ENCODE data around the gene HSPBAP1.
A peak's percentile ranks its signal among the peaks of the same experiment; 100 is the strongest.

HSPBAP1 gene

GRCh38 chr3:122694966-122695365 lies 98.7 kb downstream of the HSPBAP1 start:
- in situ Hi-C loops (cut with MboI; ENCODE audit: low pct_unique_long_range_greater_than_20kb, low sequenced_read_pairs, unreplicated experiment): no loop called here
- peak; percentile 22 for DNase-seq (ENCODE audit: low spot score)
- no peak for TF ChIP-seq CTCF (IDR thresholded peaks at IDR 0.05; ENCODE audit: extremely low read depth, insufficient read depth, missing control alignments)

GRCh38 chr3:122692674-122693073 lies 101.0 kb downstream of the HSPBAP1 start:
- in situ Hi-C loops (cut with MboI; ENCODE audit: low pct_unique_long_range_greater_than_20kb, low sequenced_read_pairs, unreplicated experiment): no loop called here
- DNase-seq (ENCODE audit: low spot score): no peak
- no peak for TF ChIP-seq CTCF (IDR thresholded peaks at IDR 0.05; ENCODE audit: extremely low read depth, insufficient read depth, missing control alignments)

GRCh38 chr3:122691195-122691594 lies 102.4 kb downstream of the HSPBAP1 start:
- in situ Hi-C loops (cut with MboI; ENCODE audit: low pct_unique_long_range_greater_than_20kb, low sequenced_read_pairs, unreplicated experiment): no loop called here
- DNase-seq (ENCODE audit: low spot score): peak; percentile 21
- no peak for TF ChIP-seq CTCF (IDR thresholded peaks at IDR 0.05; ENCODE audit: extremely low read depth, insufficient read depth, missing control alignments)

GRCh38 chr3:122690096-122690495 lies 103.5 kb downstream of the HSPBAP1 start:
- no peak for DNase-seq (ENCODE audit: low spot score)
- in situ Hi-C loops (cut with MboI; ENCODE audit: low pct_unique_long_range_greater_than_20kb, low sequenced_read_pairs, unreplicated experiment): no loop called here
- no peak for TF ChIP-seq CTCF (IDR thresholded peaks at IDR 0.05; ENCODE audit: extremely low read depth, insufficient read depth, missing control alignments)

Measured in GM13977 (cell line).